ENCODE measurements around the gene SNAI1.

Gene SNAI1

GRCh38 chr20:49945701-49946477 is 36.9 kb upstream of the SNAI1 start:
- Histone ChIP-seq H3K9ac (ENCODE audit: low read length) (no peak overlapping the region), H3K9me2 (replicated peaks; ENCODE audit: insufficient read depth, low read length) (no peaks in the 10 kb centered on the region), H3K4me1 (ENCODE audit: low read length) (no peaks in the 10 kb centered on the region), H3K27me3 (replicated peaks; ENCODE audit: insufficient read depth, low read length) (no peaks in the 10 kb centered on the region), H2AFZ (ENCODE audit: low read length) (no peak overlapping the region), H3K4me2 (ENCODE audit: low read depth, low read length) (no peak overlapping the region), H3K4me3 (ENCODE audit: low read length) (no peak overlapping the region), H3K9me3 (replicated peaks; ENCODE audit: insufficient read depth, low read length) (no peaks in the 10 kb centered on the region), H3F3A (ENCODE audit: insufficient read depth, low read length) (no peaks in the 10 kb centered on the region), H4K20me1 (ENCODE audit: insufficient read depth, low read length) (no peaks in the 10 kb centered on the region; the same call in 1 of the 2 replicates), H3K27ac (ENCODE audit: low read length) (no peak overlapping the region), H3K36me3 (replicated peaks; ENCODE audit: insufficient read depth, low read length) (peaks cover 23% of the 10 kb centered on the region), H3K79me2 (ENCODE audit: low read length) (peaks cover 54% of the 10 kb centered on the region)
- no peak for DNase-seq
- TF ChIP-seq EZH2phosphoT487 (IDR thresholded peaks at IDR 0.05; ENCODE audit: low read length) (no peak), CTCF (IDR thresholded peaks at IDR 0.05; ENCODE audit: low read length) (no peak), EZH2 (optimal IDR thresholded peaks at IDR 0.05; ENCODE audit: low read depth, low read length) (no peak)

GRCh38 chr20:49948178-49948577 is 34.6 kb upstream of the SNAI1 start:
- no peaks in the 10 kb centered on the region for H3F3A ChIP-seq (ENCODE audit: insufficient read depth, low read length)
- H3K4me2 ChIP-seq (ENCODE audit: low read depth, low read length), result no peak overlapping the region
- H3K9me2 ChIP-seq (replicated peaks; ENCODE audit: insufficient read depth, low read length), result no peaks in the 10 kb centered on the region
- H3K4me3 ChIP-seq (ENCODE audit: low read length), result no peak overlapping the region
- H2AFZ ChIP-seq (ENCODE audit: low read length), result no peak overlapping the region
- no peaks in the 10 kb centered on the region for H4K20me1 ChIP-seq (ENCODE audit: insufficient read depth, low read length)
- TF ChIP-seq EZH2 (optimal IDR thresholded peaks at IDR 0.05; ENCODE audit: low read depth, low read length) (no peak), EZH2phosphoT487 (IDR thresholded peaks at IDR 0.05; ENCODE audit: low read length) (no peak)
- no peak overlapping the region for H3K27ac ChIP-seq (ENCODE audit: low read length)
- H3K36me3 ChIP-seq (replicated peaks; ENCODE audit: insufficient read depth, low read length), result peaks cover 23% of the 10 kb centered on the region; the same call in 1 of the 2 replicates
- H3K4me1 ChIP-seq (ENCODE audit: low read length), result no peaks in the 10 kb centered on the region
- H3K79me2 ChIP-seq (ENCODE audit: low read length), result peaks cover 31% of the 10 kb centered on the region
- H3K27me3 ChIP-seq (replicated peaks; ENCODE audit: insufficient read depth, low read length), result no peaks in the 10 kb centered on the region
- no peak overlapping the region for H3K9ac ChIP-seq (ENCODE audit: low read length)
- no peaks in the 10 kb centered on the region for H3K9me3 ChIP-seq (replicated peaks; ENCODE audit: insufficient read depth, low read length)
- DNase-seq, result no peak

GRCh38 chr20:49948809-49949507 is 33.8 kb upstream of the SNAI1 start:
- peaks cover 23% of the 10 kb centered on the region; the same call in 1 of the 2 replicates for H3K36me3 ChIP-seq (replicated peaks; ENCODE audit: insufficient read depth, low read length)
- no peaks in the 10 kb centered on the region for H3K27me3 ChIP-seq (replicated peaks; ENCODE audit: insufficient read depth, low read length)
- H3K4me1 ChIP-seq (ENCODE audit: low read length), result no peaks in the 10 kb centered on the region
- H3K4me3 ChIP-seq (ENCODE audit: low read length), result no peak overlapping the region
- peaks cover 27% of the 10 kb centered on the region for H3K79me2 ChIP-seq (ENCODE audit: low read length)
- no peak overlapping the region for H3K4me2 ChIP-seq (ENCODE audit: low read depth, low read length)
- H3K9me2 ChIP-seq (replicated peaks; ENCODE audit: insufficient read depth, low read length), result no peaks in the 10 kb centered on the region
- TF ChIP-seq CTCF (IDR thresholded peaks at IDR 0.05; ENCODE audit: low read length) (no peak), EZH2phosphoT487 (IDR thresholded peaks at IDR 0.05; ENCODE audit: low read length) (no peak), EZH2 (optimal IDR thresholded peaks at IDR 0.05; ENCODE audit: low read depth, low read length) (no peak)
- no peaks in the 10 kb centered on the region for H4K20me1 ChIP-seq (ENCODE audit: insufficient read depth, low read length)
- no peak overlapping the region for H3K27ac ChIP-seq (ENCODE audit: low read length)
- H3K9me3 ChIP-seq (replicated peaks; ENCODE audit: insufficient read depth, low read length), result no peaks in the 10 kb centered on the region
- H3K9ac ChIP-seq (ENCODE audit: low read length), result no peak overlapping the region
- no peak overlapping the region for H2AFZ ChIP-seq (ENCODE audit: low read length)
- H3F3A ChIP-seq (ENCODE audit: insufficient read depth, low read length), result no peaks in the 10 kb centered on the region
- DNase-seq, result no peak
